IPS-18c (cell line): ENCODE measurements around the gene COPS9.

Source experiments
- H3K4me3 ChIP-seq: 2 replicates; pipeline ENCODE4 v1.7.0; 2013; ENCODE audit warnings: low read depth, mild to moderate bottlenecking, low read length, moderate library complexity; ENCODE audit not compliant: insufficient read depth
- H3K9me3 ChIP-seq: one replicate; pipeline ENCODE4 v1.6.1; 2013; ENCODE audit warnings: mild to moderate bottlenecking, low read length, moderate library complexity; ENCODE audit not compliant: control insufficient read depth, insufficient read depth

The COPS9 gene

DNA sequence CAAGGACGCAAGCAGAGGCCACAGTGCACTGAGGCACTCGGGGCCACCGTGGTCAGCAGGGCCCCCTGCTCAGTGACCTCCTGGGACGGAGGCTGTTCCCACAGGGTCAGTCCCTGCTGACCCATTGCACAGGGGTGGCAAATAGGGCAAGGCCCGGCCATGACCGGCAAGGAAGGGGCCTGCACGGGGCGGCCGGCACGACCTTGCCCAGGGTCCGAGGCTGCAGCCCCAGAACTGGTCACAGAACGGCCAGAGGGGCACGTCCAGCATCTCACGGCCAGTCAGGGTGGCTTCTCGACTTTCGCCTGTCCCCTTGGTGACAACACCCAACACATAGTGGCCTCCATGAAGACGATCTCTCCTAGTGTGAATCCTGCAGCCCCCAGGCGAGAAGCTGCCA, 31.9 kb upstream of the COPS9 start:
- Histone ChIP-seq H3K9me3 (no peaks in the 10 kb centered on the region), H3K4me3 (no peak overlapping the region)

DNA sequence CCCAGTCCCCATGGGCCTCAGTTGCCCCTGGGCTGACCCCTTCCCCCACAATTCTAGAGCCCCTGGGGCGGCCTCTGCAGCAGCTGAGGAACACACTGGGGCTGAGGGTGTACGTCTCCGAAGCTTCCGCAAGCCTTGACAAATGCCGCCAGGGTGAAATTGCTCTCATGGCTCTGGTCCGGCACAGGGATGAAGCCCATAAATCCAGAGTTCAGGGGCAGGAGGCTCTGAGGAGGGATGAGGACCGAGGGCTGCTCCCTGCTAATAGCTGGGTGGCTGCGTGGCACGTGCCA, 31.4 kb upstream of the COPS9 start:
- H3K9me3 ChIP-seq, result no peaks in the 10 kb centered on the region
- H3K4me3 ChIP-seq, result no peak overlapping the region

GRCh38 chr2:240166761-240167587, 30.9 kb upstream of the COPS9 start:
- Histone ChIP-seq H3K4me3 (no peak overlapping the region), H3K9me3 (peaks cover 2% of the 10 kb centered on the region)

- no peak overlapping the region for H3K4me3 ChIP-seq
- peaks cover 2% of the 10 kb centered on the region for H3K9me3 ChIP-seq
Measured at GRCh38 chr2:240166191-240166590, 30.1 kb upstream of the COPS9 start.

GRCh38 chr2:240165661-240166060, 29.6 kb upstream of the COPS9 start:
- Histone ChIP-seq H3K9me3 (peaks cover 2% of the 10 kb centered on the region), H3K4me3 (no peak overlapping the region)

DNA sequence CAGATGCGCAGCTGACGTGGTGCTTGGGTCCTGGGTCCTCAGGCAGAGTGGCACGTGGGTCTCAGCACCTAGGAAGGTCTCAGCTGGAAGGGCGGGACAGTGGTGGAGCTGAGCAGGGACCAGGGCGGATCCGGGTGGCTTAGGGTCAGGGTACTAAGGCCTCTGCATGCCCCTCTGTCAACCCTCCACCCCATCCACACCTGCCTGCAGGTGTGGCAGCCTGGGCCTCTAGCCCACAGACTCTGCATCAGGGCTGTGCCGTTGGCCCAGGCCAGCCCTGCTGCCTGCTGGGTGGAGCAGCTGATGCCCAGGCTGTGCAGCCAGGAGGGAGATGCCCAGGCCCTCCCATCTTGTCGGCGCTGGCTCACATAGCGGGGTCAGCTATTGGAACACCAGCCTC, 28.9 kb upstream of the COPS9 start:
- Histone ChIP-seq H3K9me3 (peaks cover 2% of the 10 kb centered on the region), H3K4me3 (no peak overlapping the region)

- peaks cover 2% of the 10 kb centered on the region for H3K9me3 ChIP-seq
- no peak overlapping the region for H3K4me3 ChIP-seq
Measured at GRCh38 chr2:240164586-240164985, 28.5 kb upstream of the COPS9 start.

- peaks cover 2% of the 10 kb centered on the region for H3K9me3 ChIP-seq
- H3K4me3 ChIP-seq, result no peak overlapping the region
Measured at GRCh38 chr2:240163844-240164574, 27.9 kb upstream of the COPS9 start.

DNA sequence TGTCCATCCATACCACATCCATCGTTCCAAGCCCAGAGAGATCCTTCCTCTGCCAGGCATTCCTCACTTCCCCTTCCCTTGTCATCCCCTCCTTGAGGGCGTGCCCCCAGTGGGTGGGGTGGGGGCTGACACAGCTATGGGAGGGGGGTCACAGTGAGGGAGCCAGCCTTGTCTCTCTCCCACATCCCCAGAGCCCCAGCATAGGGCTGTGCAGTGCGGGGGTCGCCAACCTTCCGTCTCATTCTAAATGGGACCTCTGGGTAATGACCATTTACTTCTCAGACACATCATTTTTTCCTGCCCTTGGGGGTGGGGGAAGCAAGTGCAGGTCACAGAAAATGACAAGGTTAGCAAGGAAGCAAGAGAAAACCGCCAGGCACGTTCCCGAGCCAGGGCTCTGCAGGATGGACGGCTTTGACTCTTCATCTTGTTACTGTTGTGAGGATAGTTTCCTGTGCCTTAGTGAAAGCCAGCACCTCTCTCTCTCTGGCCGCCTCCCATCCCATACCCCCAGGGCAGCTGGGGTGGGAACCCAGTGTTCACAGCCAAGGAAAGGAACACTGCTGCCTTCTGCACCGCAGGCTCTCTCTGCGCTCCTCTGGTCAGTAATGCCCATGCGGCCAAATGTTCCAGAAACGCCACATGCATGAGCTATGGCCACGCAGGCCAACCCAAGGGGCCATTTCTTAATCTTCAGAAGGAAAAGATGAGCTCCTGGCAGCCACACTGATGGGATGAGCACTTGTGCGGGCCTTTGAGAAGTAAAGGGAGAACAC, 27.0 kb upstream of the COPS9 start:
- no peak overlapping the region for H3K4me3 ChIP-seq

GRCh38 chr2:240162531-240162930, 26.4 kb upstream of the COPS9 start:
- Histone ChIP-seq H3K9me3 (peaks cover 2% of the 10 kb centered on the region), H3K4me3 (no peak overlapping the region)

More for the DNA sequence above, 27.0 kb upstream of the COPS9 start:
- peaks cover 2% of the 10 kb centered on the region for H3K9me3 ChIP-seq

DNA sequence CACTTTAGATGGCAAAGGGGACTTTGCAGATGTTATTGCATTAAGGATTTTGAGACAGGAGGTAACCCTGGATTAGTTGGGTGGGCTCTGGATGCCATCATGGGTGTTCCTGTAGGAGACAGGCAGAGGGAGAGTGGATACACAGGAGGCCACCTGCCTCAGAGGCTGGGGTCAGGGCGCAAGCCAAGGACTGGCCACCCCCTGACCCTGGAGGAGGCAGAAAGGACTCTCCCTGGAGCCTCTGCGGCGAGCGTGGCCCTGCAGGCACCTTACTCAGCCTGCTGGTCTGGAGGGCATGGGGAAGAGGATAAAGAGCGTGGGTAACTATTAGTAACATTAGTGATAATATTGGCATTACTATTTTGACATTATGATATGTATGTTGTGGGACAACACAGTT, 25.9 kb upstream of the COPS9 start:
- Histone ChIP-seq H3K9me3 (peaks cover 2% of the 10 kb centered on the region), H3K4me3 (no peak overlapping the region)

DNA sequence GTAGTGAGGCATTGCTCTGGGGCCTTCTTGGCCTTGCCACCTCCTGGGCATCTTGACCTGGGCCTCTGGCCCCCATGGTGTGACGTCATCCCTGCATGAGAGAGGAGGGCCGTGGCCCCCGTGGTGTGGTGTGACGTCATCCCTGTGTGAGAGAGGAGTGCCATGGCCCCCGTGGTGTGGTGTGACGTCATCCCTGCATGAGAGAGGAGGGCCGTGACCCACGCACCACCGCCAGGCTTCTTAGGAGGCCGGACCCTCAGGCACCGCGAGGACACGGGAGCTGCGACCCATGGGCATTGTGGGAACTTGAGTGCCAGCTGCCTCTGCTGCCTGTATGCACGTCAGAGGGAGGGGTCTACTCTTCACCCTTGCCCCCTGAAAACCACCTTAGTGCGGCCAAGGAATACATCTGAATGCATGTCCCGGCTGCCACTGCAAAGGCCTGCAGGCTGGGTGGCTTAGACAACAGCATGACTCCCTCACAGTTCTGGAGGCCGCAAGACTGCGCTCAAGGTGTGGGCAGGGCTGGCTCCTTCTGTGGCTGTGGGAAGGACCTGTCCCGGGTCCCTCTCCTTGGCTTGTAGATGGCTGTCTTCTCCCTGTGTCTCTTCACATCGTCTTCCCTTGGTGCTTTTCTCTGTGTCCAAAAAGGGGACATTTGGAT, 25.1 kb upstream of the COPS9 start:
- peaks cover 2% of the 10 kb centered on the region for H3K9me3 ChIP-seq
- no peak overlapping the region for H3K4me3 ChIP-seq

DNA sequence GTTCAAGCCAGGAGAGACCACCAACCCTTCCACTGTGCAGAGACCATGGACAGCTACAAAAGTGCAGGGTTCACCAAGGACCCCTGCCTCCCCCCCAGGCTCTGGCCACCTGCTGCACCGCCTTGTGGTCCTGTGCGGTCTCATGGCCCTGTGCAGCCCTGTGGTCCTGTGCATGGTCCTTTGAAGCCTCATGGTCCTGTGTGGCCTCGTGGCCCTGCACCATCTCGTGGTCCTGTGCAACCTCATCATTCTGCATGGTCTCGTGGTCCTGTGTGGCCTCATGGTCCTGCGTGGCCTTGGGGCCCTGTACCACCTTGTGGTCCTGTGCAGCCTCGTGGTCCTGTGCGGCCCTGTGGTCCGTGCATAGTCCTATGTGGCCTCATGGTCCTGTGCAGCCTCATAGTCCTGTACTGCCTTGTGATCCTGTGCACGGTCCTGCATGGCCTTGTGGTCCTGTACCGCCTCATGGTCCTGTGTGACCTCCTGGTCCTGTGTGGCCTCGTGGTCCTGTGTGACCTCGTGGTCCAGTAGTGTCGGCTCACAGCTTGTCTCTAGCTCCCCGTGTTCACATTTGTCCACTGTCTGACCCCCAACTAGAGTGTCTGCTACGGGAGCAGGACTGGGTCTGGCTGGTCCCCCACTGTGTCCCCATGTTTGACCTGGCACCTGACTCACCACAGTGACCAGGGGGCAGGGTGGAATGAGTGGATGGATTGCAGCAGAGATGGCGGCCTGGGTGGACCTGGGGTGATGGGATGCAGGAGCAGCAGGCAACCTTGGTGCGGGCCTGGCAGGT, 24.4 kb upstream of the COPS9 start:
- no peak overlapping the region for H3K4me3 ChIP-seq
- peaks cover 2% of the 10 kb centered on the region for H3K9me3 ChIP-seq

DNA sequence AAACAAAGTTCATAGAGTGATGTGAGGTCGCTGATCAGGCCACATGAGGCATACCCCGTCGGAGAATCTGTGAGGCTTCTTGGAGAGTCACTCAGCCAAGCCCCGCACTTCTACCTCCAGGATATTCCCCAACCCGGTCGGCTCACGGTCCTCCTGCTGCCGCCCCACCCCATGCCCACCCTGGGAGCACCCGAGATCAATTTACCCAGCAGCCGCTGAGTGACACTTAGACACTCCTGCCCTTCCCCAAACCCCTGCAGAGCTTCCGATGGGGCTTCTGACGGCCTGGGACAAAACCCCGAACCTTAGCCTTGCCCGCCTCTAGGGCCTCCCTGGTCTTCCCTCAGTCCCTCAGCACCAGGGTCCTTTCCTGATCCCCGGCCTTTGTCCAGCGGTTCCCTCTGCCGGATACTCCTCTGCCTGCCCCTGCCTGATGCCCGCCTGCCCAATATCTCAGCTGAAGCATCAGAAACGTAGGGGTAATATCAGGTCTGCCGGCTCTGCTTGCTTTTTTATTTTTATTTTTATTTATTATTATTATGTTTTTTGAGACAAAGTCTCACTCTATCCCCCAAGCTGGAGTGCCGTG, 23.2 kb upstream of the COPS9 start:
- H3K4me3 ChIP-seq, result no peak overlapping the region
- peaks cover 2% of the 10 kb centered on the region for H3K9me3 ChIP-seq

DNA sequence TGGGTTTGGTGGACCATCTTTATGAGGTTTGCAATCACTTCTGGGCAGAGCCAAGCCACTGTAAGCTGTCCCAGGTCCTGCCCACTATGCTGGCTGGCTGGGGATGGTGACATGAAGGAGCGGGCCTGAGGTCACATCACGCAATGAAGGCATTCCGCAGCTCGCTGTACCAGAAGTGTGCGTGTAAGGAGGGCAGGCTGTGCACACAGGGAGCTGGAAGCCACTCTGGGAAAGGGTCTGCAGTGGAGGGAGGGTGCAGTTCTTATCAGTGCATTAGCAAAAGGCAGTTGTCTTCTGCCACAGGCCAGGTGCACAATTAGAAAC, 21.0 kb upstream of the COPS9 start:
- H3K4me3 ChIP-seq, result no peak overlapping the region

GRCh38 chr2:240156435-240157146, 20.5 kb upstream of the COPS9 start:
- no peaks in the 10 kb centered on the region for H3K9me3 ChIP-seq
- H3K4me3 ChIP-seq, result no peak overlapping the region

More for the DNA sequence above, 21.0 kb upstream of the COPS9 start:
- no peaks in the 10 kb centered on the region for H3K9me3 ChIP-seq
